Fibroblast of villous mesenchyme (primary cell): Measurements from ENCODE around the gene PAPPA. TPM values are rescaled to one million over a fixed set of nuclear protein-coding genes. Genes with fewer than 3 reads are reported as not detected.

ENCODE experiments used
- DNase-seq: peaks from one replicate; pipeline ENCODE4 v3.0.0-alpha.2; 2010; ENCODE audit warnings: low read depth
- H3K4me3 ChIP-seq: 2 replicates; pipeline ENCODE4 v1.5.1; 2011; ENCODE audit warnings: low read depth, mild to moderate bottlenecking, low read length
- total RNA-seq: library from RNA; depleted of rRNA; stranded (reverse); fragments of >200 nt; gene quantifications from 2 replicates; pipeline ENCODE4 v1.2.3, GENCODE V29; 2012
- TF ChIP-seq, protein P1 (sequence below): IDR thresholded peaks from 2 replicates; pipeline ENCODE4 v1.5.1; 2012; ENCODE audit warnings: low read depth, mild to moderate bottlenecking, low read length; ENCODE audit not compliant: insufficient read depth

Gene PAPPA
- total RNA-seq, 1 donor, result 104 TPM

DNA sequence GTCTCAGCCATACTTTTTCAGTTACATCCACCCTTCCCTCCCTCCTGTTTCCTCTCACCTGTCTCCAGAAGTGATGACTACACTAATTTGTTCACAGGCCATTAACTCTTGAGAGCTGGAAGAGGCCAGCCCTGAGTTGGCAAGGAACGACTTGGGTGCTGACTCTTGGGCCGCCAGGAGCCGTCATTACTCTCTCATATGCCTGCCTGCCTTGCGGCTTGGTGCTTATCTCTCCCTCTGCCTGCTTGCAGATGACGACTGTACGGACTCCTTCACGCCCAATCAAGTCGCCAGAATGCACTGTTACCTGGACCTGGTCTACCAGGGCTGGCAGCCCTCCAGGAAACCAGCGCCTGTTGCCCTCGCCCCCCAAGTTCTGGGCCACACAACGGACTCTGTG lies 66.1 kb downstream of the PAPPA start:
- no peak overlapping the region for H3K4me3 ChIP-seq
- TF ChIP-seq, protein P1, sequence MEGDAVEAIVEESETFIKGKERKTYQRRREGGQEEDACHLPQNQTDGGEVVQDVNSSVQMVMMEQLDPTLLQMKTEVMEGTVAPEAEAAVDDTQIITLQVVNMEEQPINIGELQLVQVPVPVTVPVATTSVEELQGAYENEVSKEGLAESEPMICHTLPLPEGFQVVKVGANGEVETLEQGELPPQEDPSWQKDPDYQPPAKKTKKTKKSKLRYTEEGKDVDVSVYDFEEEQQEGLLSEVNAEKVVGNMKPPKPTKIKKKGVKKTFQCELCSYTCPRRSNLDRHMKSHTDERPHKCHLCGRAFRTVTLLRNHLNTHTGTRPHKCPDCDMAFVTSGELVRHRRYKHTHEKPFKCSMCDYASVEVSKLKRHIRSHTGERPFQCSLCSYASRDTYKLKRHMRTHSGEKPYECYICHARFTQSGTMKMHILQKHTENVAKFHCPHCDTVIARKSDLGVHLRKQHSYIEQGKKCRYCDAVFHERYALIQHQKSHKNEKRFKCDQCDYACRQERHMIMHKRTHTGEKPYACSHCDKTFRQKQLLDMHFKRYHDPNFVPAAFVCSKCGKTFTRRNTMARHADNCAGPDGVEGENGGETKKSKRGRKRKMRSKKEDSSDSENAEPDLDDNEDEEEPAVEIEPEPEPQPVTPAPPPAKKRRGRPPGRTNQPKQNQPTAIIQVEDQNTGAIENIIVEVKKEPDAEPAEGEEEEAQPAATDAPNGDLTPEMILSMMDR, result no peak
- no peak for DNase-seq

DNA sequence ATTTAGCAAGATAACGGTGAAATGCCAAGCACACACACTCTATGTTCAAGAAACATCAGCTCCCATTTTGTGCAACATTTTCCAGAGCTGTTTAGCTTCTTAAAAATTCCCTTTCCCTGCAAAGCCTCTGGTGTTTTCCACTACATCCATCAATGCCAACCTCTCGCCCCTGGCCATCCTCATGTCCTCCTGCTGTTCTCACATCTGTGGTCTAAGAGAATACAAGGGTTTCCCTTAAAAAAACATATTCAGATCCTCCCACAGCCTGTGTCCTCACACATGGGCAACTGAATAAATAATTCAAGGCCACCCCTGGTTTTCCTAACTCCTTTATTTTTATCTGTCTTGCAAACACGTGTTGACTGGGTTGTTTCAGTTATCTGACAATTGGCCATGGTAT lies 70.3 kb downstream of the PAPPA start:
- TF ChIP-seq, protein P1, result no peak

DNA sequence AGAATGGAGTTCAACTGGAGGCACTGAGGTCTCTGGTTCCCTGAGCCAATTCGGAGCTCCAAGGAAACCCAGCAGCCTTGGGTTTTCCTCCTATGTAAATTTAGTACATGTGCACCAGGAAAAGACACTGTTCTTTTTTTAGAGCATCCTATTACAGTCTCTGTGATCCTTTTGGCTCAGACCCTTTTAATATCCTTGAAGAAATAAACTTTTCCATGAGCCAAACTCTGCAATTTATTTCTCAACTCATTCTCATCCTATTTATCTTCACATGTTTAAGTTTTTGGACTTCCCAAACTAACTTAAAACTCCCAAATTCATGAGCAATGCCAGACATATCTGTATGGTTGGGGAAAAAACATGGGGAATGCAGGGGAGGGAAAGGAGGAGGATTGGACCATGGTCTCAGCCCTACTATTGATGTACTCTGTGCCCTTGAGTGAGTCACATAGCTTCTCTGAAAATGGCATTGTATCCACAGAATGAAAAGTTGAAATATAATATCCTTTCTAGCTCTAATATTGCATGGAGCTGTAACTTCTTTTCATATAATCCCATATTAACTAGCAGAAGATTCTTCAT lies 76.6 kb downstream of the PAPPA start:
- no peak overlapping the region for H3K4me3 ChIP-seq
- TF ChIP-seq, protein P1, result no peak
- no peak for DNase-seq

More for the DNA sequence above, 70.3 kb downstream of the PAPPA start:
- no peak for DNase-seq
- no peak overlapping the region for H3K4me3 ChIP-seq

DNA sequence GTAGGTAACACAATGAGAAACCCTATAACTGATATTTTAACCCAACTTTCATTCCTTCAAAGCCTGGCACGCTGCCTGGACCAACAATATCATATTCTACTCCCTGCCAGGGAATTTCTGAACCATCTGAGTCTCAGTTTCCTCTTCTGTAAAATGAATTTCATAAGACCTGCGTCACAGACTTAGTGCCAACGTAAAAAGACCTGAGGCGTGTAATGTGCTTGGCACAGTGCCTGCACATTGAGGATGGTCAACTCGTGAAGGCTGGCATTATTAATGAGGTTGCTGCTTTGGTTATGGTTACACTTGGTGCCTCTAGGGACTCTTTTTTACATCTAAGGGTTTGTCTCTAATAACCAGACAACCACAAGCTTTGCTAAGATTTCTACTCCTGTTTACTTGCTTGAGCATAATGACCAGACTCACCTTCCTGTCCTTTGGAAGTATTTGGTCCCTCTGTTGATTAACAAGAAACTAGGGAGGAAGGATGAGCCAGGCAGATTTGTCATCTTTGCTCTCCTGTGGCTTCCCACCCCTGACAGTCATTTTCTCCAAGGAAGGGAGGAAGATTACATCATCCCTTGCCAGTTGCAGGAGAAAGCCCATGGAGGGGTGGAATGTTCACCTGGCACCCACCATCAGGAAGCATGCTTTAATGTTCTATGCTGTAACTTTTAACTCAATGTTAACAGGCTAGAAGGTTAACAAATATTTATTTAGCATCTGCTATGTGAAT lies 79.0 kb downstream of the PAPPA start:
- H3K4me3 ChIP-seq, result no peak overlapping the region
- TF ChIP-seq, protein P1, result no peak
- no peak for DNase-seq

DNA sequence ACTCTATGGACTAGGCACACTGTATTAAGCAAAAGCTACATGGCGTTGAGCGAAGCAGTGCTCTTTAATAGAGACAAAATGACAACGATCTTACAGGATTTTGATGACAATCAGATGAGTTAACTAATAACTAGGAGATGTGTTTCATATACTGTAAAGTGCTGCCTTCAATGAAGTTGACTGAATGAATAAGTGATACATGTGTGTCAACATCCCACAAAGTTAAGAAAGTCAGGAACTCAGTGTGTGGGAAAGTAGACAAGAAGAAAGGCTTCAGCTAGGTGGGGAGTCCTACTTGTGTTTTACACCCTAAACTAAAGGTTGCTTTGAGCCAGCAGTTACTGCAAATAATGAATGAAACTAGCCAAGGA lies 79.6 kb downstream of the PAPPA start:
- TF ChIP-seq, protein P1, result no peak
- DNase-seq, result no peak
- no peak overlapping the region for H3K4me3 ChIP-seq

DNA sequence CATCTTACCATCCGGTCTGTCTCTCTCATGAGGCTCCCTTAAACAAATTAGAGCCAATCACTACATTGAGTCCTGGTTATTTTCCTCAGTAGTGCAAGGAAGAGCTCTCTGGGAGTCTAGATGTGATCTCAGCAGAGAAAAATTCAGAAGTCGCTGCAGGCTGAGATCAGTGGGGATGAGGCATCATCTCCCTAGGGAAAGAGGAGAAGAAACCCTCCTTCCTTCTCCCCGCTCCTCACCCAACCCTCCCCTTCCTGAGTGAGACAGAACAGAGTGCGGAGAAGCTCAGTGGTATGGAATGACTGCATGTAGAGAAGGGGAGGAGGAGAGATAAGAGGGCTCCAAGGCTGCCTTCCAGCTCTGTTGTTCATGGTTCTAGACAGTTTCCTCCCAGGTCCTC lies 80.5 kb downstream of the PAPPA start:
- peak; percentile 97 for DNase-seq
- H3K4me3 ChIP-seq, result no peak overlapping the region
- TF ChIP-seq, protein P1, result no peak
